ENCODE measurements around the gene ATL2.

Gene ATL2

GRCh38 chr2:38345323-38346038 is 31.6 kb downstream of the ATL2 start:
- ChIA-PET CTCF (interaction anchor here (1.0 kb wide), 1 partner anchor 259 kb away, joined by 3 read pairs; no protein-coding TSS in a partner anchor), POLR2A (no interaction called here)
- no peak overlapping the region for H3K4me3 ChIP-seq (ENCODE audit: low read depth, low read length)
- DNase-seq (ENCODE audit: low read depth, low spot score): no peak
- TF ChIP-seq CTCF (IDR thresholded peaks at IDR 0.05; ENCODE audit: insufficient read depth, low read length, missing control alignments): no peak

GRCh38 chr2:38344813-38345212 is 32.3 kb downstream of the ATL2 start:
- ChIA-PET CTCF (interaction anchor here (1.0 to 1.1 kb wide), 2 partner anchors 32 to 260 kb away, joined by 3 read pairs; no protein-coding TSS in a partner anchor), POLR2A (no interaction called here)
- TF ChIP-seq CTCF (IDR thresholded peaks at IDR 0.05; ENCODE audit: insufficient read depth, low read length, missing control alignments): no peak

GRCh38 chr2:38343212-38343611 is 33.9 kb downstream of the ATL2 start:
- ChIA-PET CTCF (interaction anchor here (0.6 kb wide), 1 partner anchor 199 kb away, joined by 3 read pairs; no protein-coding TSS in a partner anchor), POLR2A (no interaction called here)
- DNase-seq (ENCODE audit: low read depth, low spot score): no peak
- no peak for TF ChIP-seq CTCF (IDR thresholded peaks at IDR 0.05; ENCODE audit: insufficient read depth, low read length, missing control alignments)
- H3K4me3 ChIP-seq (ENCODE audit: low read depth, low read length): no peak overlapping the region

More at GRCh38 chr2:38344813-38345212, 32.3 kb downstream of the ATL2 start:
- no peak for DNase-seq (ENCODE audit: low read depth, low spot score)
- H3K4me3 ChIP-seq (ENCODE audit: low read depth, low read length): no peak overlapping the region

GRCh38 chr2:38336621-38337020 is 40.5 kb downstream of the ATL2 start:
- POLR2A ChIA-PET: interaction anchor here (0.6 kb wide), 1 partner anchor 23 kb away, joined by 3 read pairs; no protein-coding TSS in a partner anchor

GRCh38 chr2:38330754-38331153 is 46.3 kb downstream of the ATL2 start:
- POLR2A ChIA-PET: no interaction called here
- CTCF ChIA-PET: interaction anchor here (3.1 kb wide), 1 partner anchor 15 kb away, joined by 12 read pairs; no protein-coding TSS in a partner anchor
- no peak overlapping the region for H3K4me3 ChIP-seq (ENCODE audit: low read depth, low read length)
- DNase-seq (ENCODE audit: low read depth, low spot score): no peak
- no peak for TF ChIP-seq CTCF (IDR thresholded peaks at IDR 0.05; ENCODE audit: insufficient read depth, low read length, missing control alignments)

More at GRCh38 chr2:38336621-38337020, 40.5 kb downstream of the ATL2 start:
- TF ChIP-seq CTCF (IDR thresholded peaks at IDR 0.05; ENCODE audit: insufficient read depth, low read length, missing control alignments): no peak
- no peak for DNase-seq (ENCODE audit: low read depth, low spot score)
- no peak overlapping the region for H3K4me3 ChIP-seq (ENCODE audit: low read depth, low read length)
- CTCF ChIA-PET: no interaction called here

- ChIA-PET POLR2A (interaction anchor here (0.6 kb wide), 1 partner anchor 424 kb away, joined by 4 read pairs; no protein-coding TSS in a partner anchor), CTCF (interaction anchor here (1.1 to 3.0 kb wide), 3 partner anchors 12 to 797 kb away, joined by 3 to 24 read pairs (median 3); no protein-coding TSS in a partner anchor)
- TF ChIP-seq CTCF (IDR thresholded peaks at IDR 0.05; ENCODE audit: insufficient read depth, low read length, missing control alignments): no peak
- DNase-seq (ENCODE audit: low read depth, low spot score): no peak
- no peak overlapping the region for H3K4me3 ChIP-seq (ENCODE audit: low read depth, low read length)
Measured at GRCh38 chr2:38327580-38327979, 49.5 kb downstream of the ATL2 start.
